Prostate gland (tissue), 2 donors: ENCODE measurements around the gene RBM45.

Source experiments
- POLR2A ChIP-seq: fragments of 450-650 bp; IDR thresholded peaks from one replicate; pipeline ENCODE4 v1.6.1; 2016; ENCODE audit warnings: antibody characterized with exemption, mild to moderate bottlenecking
- TF ChIP-seq, protein P1 (sequence below), 4 experiments: fragments of 200-600 bp in 2 of 4; fragments of 450-650 bp in 2 of 4; sonication (generic) in 2 of 4; IDR thresholded peaks; 1 replicate in 3 of 4; 2 replicates in 1 of 4; pipeline ENCODE4 v1.5.1; 2016 to 2019; ENCODE audit warnings: antibody characterized with exemption in 4 of 4, mild to moderate bottlenecking in 2 of 4, moderate library complexity in 2 of 4

DNA sequence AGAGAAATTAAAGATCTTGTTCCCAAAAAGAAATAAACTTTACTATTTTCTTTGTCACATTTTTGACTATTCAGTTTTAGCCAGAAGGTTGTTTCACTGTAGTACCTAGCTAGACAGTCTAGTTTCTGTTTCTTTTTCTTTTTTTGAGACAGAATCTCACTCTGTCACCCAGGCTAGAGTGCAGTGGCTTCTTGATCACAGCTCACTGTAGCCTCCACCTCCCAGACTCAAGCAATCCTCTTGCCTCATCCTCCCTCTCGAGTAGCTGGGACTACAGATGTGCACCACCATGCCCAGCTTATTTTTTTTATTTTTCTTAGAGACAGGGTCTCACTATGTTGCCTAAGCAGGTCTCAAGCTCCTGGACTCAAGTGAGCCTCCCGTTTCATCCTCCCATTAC is 2.2 kb downstream of the RBM45 start:
- TF ChIP-seq, protein P1, sequence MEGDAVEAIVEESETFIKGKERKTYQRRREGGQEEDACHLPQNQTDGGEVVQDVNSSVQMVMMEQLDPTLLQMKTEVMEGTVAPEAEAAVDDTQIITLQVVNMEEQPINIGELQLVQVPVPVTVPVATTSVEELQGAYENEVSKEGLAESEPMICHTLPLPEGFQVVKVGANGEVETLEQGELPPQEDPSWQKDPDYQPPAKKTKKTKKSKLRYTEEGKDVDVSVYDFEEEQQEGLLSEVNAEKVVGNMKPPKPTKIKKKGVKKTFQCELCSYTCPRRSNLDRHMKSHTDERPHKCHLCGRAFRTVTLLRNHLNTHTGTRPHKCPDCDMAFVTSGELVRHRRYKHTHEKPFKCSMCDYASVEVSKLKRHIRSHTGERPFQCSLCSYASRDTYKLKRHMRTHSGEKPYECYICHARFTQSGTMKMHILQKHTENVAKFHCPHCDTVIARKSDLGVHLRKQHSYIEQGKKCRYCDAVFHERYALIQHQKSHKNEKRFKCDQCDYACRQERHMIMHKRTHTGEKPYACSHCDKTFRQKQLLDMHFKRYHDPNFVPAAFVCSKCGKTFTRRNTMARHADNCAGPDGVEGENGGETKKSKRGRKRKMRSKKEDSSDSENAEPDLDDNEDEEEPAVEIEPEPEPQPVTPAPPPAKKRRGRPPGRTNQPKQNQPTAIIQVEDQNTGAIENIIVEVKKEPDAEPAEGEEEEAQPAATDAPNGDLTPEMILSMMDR (IDR thresholded peaks at IDR 0.05) = no peak
- TF ChIP-seq POLR2A = no peak
